WTC11 (cell line): ENCODE measurements around the gene AVPR2. TPM values are rescaled to one million over a fixed set of nuclear protein-coding genes. Genes with fewer than 3 reads are reported as not detected.

Source experiments
- ATAC-seq: fragments of 200-7000 bp; cut with Tn5 transposase; 2 replicates; pipeline ENCODE4 v1.10.0; 2021; ENCODE audit warnings: mild to moderate bottlenecking, moderate library complexity
- CTCF ChIA-PET: fragments of 300-600 bp; sonication (Branson Sonifier 250); formaldehyde crosslinking; loops from one replicate; lab custom pipeline; 2021; ENCODE audit warnings: antibody characterized with exemption; lab: Charles Lee
- POLR2A ChIA-PET: fragments of 350-600 bp; sonication (Branson Sonifier 250); formaldehyde crosslinking; loops from one replicate; lab custom pipeline; 2021; ENCODE audit warnings: antibody characterized with exemption; lab: Charles Lee
- DNase-seq: peaks from one replicate; pipeline ENCODE4 v3.0.0; 2021; ENCODE audit warnings: low spot score
- H3K27ac Mint-ChIP-seq: 2 replicates; pipeline ENCODE4 v1.8.0; 2021; ENCODE audit warnings: mixed read lengths
- H3K27me3 Mint-ChIP-seq: 2 replicates; pipeline ENCODE4 v1.8.0; 2021; ENCODE audit warnings: low read depth, mild to moderate bottlenecking, moderate library complexity, mixed read lengths
- H3K36me3 Mint-ChIP-seq: 2 replicates; pipeline ENCODE4 v1.8.0; 2021; ENCODE audit warnings: mixed read lengths
- H3K4me1 Mint-ChIP-seq: 2 replicates; pipeline ENCODE4 v1.8.0; 2022; ENCODE audit warnings: mixed read lengths
- H3K4me3 Mint-ChIP-seq: 2 replicates; pipeline ENCODE4 v1.8.0; 2021; ENCODE audit warnings: mild to moderate bottlenecking, moderate library complexity, mixed read lengths
- H3K9me3 Mint-ChIP-seq: 2 replicates; pipeline ENCODE4 v1.8.0; 2021; ENCODE audit warnings: mixed read lengths
- ESRRA ChIP-seq: sonication (generic); formaldehyde crosslinking; IDR thresholded peaks from 2 replicates; pipeline ENCODE4 v1.8.1; 2022; ENCODE audit warnings: mild to moderate bottlenecking, missing genetic modification reagents, borderline replicate concordance
- GRHL2 ChIP-seq: fragments of 250-450 bp; sonication (Bioruptor Pico); IDR thresholded peaks from 2 replicates; pipeline ENCODE4 v1.8.0; 2022; ENCODE audit warnings: mild to moderate bottlenecking, moderate library complexity; ENCODE audit not compliant: insufficient replicate concordance, severe bottlenecking
- GTF2I ChIP-seq: fragments of 250-450 bp; sonication (Bioruptor Pico); conservative IDR thresholded peaks from 2 replicates; pipeline ENCODE4 v1.4.0; 2021; ENCODE audit warnings: mild to moderate bottlenecking
- MXD4 ChIP-seq: fragments of 250-450 bp; sonication (Bioruptor Pico); IDR thresholded peaks from 2 replicates; pipeline ENCODE4 v1.8.0; 2021; ENCODE audit warnings: mild to moderate bottlenecking, moderate library complexity, borderline replicate concordance
- NFE2L1 ChIP-seq: sonication (generic); formaldehyde crosslinking; IDR thresholded peaks from 2 replicates; pipeline ENCODE4 v1.8.1; 2023; ENCODE audit warnings: missing genetic modification reagents
- NFYB ChIP-seq: sonication (generic); formaldehyde crosslinking; conservative IDR thresholded peaks from 2 replicates; pipeline ENCODE4 v1.8.0; 2022; ENCODE audit warnings: low read depth, missing genetic modification reagents
- NR1H2 ChIP-seq: sonication (generic); formaldehyde crosslinking; IDR thresholded peaks from 2 replicates; pipeline ENCODE4 v1.9.0; 2021; ENCODE audit warnings: mild to moderate bottlenecking, moderate library complexity, missing genetic modification reagents
- OVOL2 ChIP-seq: fragments of 250-450 bp; sonication (Bioruptor Pico); IDR thresholded peaks from 2 replicates; pipeline ENCODE4 v1.9.0; 2021; ENCODE audit warnings: mild to moderate bottlenecking, borderline replicate concordance
- PRRX2 ChIP-seq: fragments of 250-450 bp; sonication (Bioruptor Pico); IDR thresholded peaks from 2 replicates; pipeline ENCODE4 v1.8.0; 2021; ENCODE audit warnings: mild to moderate bottlenecking
- RELA ChIP-seq: sonication (generic); formaldehyde crosslinking; IDR thresholded peaks from 2 replicates; pipeline ENCODE4 v1.8.1; 2022; ENCODE audit warnings: missing genetic modification reagents, mild to moderate bottlenecking, borderline replicate concordance
- SMAD3 ChIP-seq: sonication (generic); formaldehyde crosslinking; IDR thresholded peaks from 2 replicates; pipeline ENCODE4 v1.8.0; 2022; ENCODE audit warnings: missing genetic modification reagents, mild to moderate bottlenecking, borderline replicate concordance
- SOX15 ChIP-seq: fragments of 250-450 bp; sonication (Bioruptor Pico); IDR thresholded peaks from 2 replicates; pipeline ENCODE4 v1.9.0; 2021; ENCODE audit warnings: mild to moderate bottlenecking
- SP1 ChIP-seq: sonication (generic); formaldehyde crosslinking; conservative IDR thresholded peaks from 2 replicates; pipeline ENCODE4 v1.8.1; 2022; ENCODE audit warnings: missing genetic modification reagents
- ZNF121 ChIP-seq: sonication (generic); formaldehyde crosslinking; IDR thresholded peaks from 2 replicates; pipeline ENCODE4 v1.8.0; 2023; ENCODE audit warnings: missing genetic modification reagents
- ZNF263 ChIP-seq: sonication (generic); formaldehyde crosslinking; IDR thresholded peaks from 2 replicates; pipeline ENCODE4 v1.8.1; 2022; ENCODE audit warnings: low read depth, mild to moderate bottlenecking, moderate library complexity, missing genetic modification reagents
- ZNF423 ChIP-seq: fragments of 250-450 bp; sonication (Bioruptor Pico); IDR thresholded peaks from 2 replicates; pipeline ENCODE4 v2.1.2; 2022; ENCODE audit warnings: mild to moderate bottlenecking, moderate library complexity
- total RNA-seq: library from RNA; stranded (reverse); gene quantifications from 3 replicates; pipeline ENCODE4 v1.2.3, GENCODE V29; 2021
- TF ChIP-seq, protein P1 (sequence below): sonication (generic); formaldehyde crosslinking; IDR thresholded peaks from 2 replicates; pipeline ENCODE4 v1.8.0; 2022; ENCODE audit warnings: missing genetic modification reagents
- TF ChIP-seq, protein P2 (sequence below): sonication (generic); formaldehyde crosslinking; IDR thresholded peaks from 2 replicates; pipeline ENCODE4 v1.8.0; 2022; ENCODE audit warnings: mild to moderate bottlenecking, missing genetic modification reagents
- TF ChIP-seq, protein P3 (sequence below): sonication (generic); formaldehyde crosslinking; conservative IDR thresholded peaks from 2 replicates; pipeline ENCODE4 v1.8.1; 2022; ENCODE audit warnings: mild to moderate bottlenecking, missing genetic modification reagents
- TF ChIP-seq, protein P4 (sequence below): sonication (generic); formaldehyde crosslinking; conservative IDR thresholded peaks from 2 replicates; pipeline ENCODE4 v1.8.1; 2023; ENCODE audit warnings: mild to moderate bottlenecking, low read depth, missing genetic modification reagents, moderate library complexity
- TF ChIP-seq, protein P5 (sequence below): sonication (generic); formaldehyde crosslinking; IDR thresholded peaks from 2 replicates; pipeline ENCODE4 v1.8.0; 2022; ENCODE audit warnings: mild to moderate bottlenecking, missing genetic modification reagents
- TF ChIP-seq, protein P6 (sequence below): sonication (generic); formaldehyde crosslinking; IDR thresholded peaks from 2 replicates; pipeline ENCODE4 v1.8.1; 2022; ENCODE audit warnings: mild to moderate bottlenecking, moderate library complexity, missing genetic modification reagents
- TF ChIP-seq, protein P7 (sequence below): sonication (generic); formaldehyde crosslinking; IDR thresholded peaks from 2 replicates; pipeline ENCODE4 v1.8.1; 2023; ENCODE audit warnings: mild to moderate bottlenecking, missing genetic modification reagents, moderate library complexity
- TF ChIP-seq, protein P8 (sequence below): fragments of 250-450 bp; sonication (Bioruptor Pico); IDR thresholded peaks from 2 replicates; pipeline ENCODE4 v1.8.0; 2021; ENCODE audit warnings: mild to moderate bottlenecking

Gene AVPR2
- total RNA-seq, 1 experiment from 2014 or later = 0.11 TPM

DNA sequence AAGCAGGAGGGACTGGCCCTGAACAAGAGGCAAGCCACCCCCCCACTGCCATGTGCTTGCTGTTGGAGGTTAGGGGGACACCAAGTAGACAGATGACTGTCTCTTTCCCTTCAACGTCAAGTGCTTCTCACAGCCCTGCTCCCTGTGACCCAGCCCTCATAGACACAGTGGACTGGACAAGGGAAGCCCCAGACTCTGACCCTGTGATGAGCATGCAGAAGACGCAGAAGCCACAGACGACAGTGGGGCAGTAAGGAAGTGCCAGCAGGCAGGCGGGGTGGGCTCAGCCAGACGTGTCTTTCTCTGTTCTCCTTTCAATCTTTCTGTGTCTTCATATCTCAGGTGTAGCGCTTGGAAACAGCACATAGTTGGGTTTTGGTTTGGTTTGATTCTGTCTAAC, 16.1 kb upstream of the AVPR2 start (continued):
- TF ChIP-seq, protein P1, sequence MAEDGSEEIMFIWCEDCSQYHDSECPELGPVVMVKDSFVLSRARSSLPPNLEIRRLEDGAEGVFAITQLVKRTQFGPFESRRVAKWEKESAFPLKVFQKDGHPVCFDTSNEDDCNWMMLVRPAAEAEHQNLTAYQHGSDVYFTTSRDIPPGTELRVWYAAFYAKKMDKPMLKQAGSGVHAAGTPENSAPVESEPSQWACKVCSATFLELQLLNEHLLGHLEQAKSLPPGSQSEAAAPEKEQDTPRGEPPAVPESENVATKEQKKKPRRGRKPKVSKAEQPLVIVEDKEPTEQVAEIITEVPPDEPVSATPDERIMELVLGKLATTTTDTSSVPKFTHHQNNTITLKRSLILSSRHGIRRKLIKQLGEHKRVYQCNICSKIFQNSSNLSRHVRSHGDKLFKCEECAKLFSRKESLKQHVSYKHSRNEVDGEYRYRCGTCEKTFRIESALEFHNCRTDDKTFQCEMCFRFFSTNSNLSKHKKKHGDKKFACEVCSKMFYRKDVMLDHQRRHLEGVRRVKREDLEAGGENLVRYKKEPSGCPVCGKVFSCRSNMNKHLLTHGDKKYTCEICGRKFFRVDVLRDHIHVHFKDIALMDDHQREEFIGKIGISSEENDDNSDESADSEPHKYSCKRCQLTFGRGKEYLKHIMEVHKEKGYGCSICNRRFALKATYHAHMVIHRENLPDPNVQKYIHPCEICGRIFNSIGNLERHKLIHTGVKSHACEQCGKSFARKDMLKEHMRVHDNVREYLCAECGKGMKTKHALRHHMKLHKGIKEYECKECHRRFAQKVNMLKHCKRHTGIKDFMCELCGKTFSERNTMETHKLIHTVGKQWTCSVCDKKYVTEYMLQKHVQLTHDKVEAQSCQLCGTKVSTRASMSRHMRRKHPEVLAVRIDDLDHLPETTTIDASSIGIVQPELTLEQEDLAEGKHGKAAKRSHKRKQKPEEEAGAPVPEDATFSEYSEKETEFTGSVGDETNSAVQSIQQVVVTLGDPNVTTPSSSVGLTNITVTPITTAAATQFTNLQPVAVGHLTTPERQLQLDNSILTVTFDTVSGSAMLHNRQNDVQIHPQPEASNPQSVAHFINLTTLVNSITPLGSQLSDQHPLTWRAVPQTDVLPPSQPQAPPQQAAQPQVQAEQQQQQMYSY = no peak
- TF ChIP-seq SMAD3 (CRISPR knock-in tag) = no peak

DNA sequence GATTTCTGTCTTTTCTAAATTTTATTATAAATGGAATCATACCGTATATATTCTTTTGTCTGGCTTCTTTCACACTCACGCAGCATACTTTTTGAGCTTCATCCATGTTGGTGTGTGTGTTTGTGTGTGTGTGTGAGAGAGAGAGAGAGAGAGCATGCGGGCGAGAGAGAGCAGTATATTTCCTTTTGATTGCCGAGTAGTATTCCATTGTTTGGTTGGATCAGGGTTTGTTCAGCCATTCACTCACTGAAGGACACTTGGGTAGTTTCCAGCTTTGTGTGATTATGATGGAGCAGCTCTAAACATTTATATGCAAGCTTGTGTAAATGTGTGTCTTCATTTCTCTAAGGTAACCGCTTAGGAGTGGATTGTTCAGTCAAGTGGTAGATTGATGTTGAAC, 15.3 kb upstream of the AVPR2 start:
- ChIA-PET POLR2A (no interaction called here), CTCF (no interaction called here)
- H3K27me3 Mint-ChIP-seq = peaks cover 10% of the 10 kb centered on the region
- TF ChIP-seq ZNF423 (CRISPR knock-in tag) = no peak
- no peak for TF ChIP-seq ZNF121 (CRISPR knock-in tag)
- TF ChIP-seq NFE2L1 (CRISPR knock-in tag) = no peak
- no peak for TF ChIP-seq RELA (CRISPR knock-in tag)
- TF ChIP-seq, protein P2, sequence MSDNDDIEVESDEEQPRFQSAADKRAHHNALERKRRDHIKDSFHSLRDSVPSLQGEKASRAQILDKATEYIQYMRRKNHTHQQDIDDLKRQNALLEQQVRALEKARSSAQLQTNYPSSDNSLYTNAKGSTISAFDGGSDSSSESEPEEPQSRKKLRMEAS (CRISPR knock-in tag) = no peak
- TF ChIP-seq OVOL2 (CRISPR knock-in tag) = no peak
- TF ChIP-seq NFYB (CRISPR knock-in tag) = no peak
- TF ChIP-seq NR1H2 = no peak
- no peak for TF ChIP-seq GRHL2 (CRISPR knock-in tag)
- TF ChIP-seq SOX15 = no peak
- ATAC-seq = no peak
- H3K4me1 Mint-ChIP-seq = peaks cover 18% of the 10 kb centered on the region
- no peak overlapping the region for H3K27ac Mint-ChIP-seq
- H3K36me3 Mint-ChIP-seq = no peaks in the 10 kb centered on the region
- no peak overlapping the region for H3K4me3 Mint-ChIP-seq
- DNase-seq = no peak
- H3K9me3 Mint-ChIP-seq = no peaks in the 10 kb centered on the region

DNA sequence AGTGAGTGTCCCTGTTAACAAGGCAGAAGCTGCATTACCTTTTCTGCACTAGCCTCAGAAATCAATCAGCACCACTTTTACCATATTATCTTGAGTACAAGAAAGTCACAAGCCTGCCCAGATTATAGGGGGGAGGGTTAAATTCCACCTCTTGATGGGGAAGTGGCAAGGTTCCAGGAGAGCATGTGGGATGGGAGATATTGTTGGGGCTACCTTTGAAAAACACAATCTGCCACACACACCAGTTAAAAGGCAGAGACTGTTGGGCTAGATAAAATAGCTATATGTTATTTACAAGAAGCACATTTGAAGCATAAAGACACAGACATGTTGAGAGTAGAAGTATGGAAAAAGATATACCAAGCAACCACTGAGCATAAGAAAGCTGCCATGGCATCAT, 6.6 kb upstream of the AVPR2 start:
- Mint-ChIP-seq H3K27ac (no peak overlapping the region), H3K9me3 (no peaks in the 10 kb centered on the region), H3K4me3 (no peak overlapping the region), H3K4me1 (peaks cover 14% of the 10 kb centered on the region), H3K27me3 (no peaks in the 10 kb centered on the region), H3K36me3 (no peaks in the 10 kb centered on the region)
- CTCF ChIA-PET = interaction anchor here (0.7 kb wide), 2 partner anchors 126 to 227 kb away, joined by 3 read pairs; no protein-coding TSS in a partner anchor
- no peak for ATAC-seq
- POLR2A ChIA-PET = no interaction called here
- DNase-seq = no peak
- TF ChIP-seq, protein P3, sequence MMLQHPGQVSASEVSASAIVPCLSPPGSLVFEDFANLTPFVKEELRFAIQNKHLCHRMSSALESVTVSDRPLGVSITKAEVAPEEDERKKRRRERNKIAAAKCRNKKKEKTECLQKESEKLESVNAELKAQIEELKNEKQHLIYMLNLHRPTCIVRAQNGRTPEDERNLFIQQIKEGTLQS (CRISPR knock-in tag) = no peak
- TF ChIP-seq, protein P4, sequence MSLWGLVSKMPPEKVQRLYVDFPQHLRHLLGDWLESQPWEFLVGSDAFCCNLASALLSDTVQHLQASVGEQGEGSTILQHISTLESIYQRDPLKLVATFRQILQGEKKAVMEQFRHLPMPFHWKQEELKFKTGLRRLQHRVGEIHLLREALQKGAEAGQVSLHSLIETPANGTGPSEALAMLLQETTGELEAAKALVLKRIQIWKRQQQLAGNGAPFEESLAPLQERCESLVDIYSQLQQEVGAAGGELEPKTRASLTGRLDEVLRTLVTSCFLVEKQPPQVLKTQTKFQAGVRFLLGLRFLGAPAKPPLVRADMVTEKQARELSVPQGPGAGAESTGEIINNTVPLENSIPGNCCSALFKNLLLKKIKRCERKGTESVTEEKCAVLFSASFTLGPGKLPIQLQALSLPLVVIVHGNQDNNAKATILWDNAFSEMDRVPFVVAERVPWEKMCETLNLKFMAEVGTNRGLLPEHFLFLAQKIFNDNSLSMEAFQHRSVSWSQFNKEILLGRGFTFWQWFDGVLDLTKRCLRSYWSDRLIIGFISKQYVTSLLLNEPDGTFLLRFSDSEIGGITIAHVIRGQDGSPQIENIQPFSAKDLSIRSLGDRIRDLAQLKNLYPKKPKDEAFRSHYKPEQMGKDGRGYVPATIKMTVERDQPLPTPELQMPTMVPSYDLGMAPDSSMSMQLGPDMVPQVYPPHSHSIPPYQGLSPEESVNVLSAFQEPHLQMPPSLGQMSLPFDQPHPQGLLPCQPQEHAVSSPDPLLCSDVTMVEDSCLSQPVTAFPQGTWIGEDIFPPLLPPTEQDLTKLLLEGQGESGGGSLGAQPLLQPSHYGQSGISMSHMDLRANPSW (CRISPR knock-in tag) = no peak
- TF ChIP-seq SP1 (no peak), ZNF263 (CRISPR knock-in tag) (no peak), PRRX2 (CRISPR knock-in tag) (no peak), GTF2I (CRISPR knock-in tag) (no peak), NFYB (CRISPR knock-in tag) (no peak), ESRRA (no peak), MXD4 (CRISPR knock-in tag) (no peak)
- TF ChIP-seq, protein P5, sequence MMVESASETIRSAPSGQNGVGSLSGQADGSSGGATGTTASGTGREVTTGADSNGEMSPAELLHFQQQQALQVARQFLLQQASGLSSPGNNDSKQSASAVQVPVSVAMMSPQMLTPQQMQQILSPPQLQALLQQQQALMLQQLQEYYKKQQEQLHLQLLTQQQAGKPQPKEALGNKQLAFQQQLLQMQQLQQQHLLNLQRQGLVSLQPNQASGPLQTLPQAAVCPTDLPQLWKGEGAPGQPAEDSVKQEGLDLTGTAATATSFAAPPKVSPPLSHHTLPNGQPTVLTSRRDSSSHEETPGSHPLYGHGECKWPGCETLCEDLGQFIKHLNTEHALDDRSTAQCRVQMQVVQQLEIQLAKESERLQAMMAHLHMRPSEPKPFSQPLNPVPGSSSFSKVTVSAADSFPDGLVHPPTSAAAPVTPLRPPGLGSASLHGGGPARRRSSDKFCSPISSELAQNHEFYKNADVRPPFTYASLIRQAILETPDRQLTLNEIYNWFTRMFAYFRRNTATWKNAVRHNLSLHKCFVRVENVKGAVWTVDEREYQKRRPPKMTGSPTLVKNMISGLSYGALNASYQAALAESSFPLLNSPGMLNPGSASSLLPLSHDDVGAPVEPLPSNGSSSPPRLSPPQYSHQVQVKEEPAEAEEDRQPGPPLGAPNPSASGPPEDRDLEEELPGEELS (CRISPR knock-in tag) = no peak
- TF ChIP-seq, protein P6, sequence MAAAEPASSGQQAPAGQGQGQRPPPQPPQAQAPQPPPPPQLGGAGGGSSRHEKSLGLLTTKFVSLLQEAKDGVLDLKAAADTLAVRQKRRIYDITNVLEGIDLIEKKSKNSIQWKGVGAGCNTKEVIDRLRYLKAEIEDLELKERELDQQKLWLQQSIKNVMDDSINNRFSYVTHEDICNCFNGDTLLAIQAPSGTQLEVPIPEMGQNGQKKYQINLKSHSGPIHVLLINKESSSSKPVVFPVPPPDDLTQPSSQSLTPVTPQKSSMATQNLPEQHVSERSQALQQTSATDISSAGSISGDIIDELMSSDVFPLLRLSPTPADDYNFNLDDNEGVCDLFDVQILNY = no peak
- TF ChIP-seq, protein P7, sequence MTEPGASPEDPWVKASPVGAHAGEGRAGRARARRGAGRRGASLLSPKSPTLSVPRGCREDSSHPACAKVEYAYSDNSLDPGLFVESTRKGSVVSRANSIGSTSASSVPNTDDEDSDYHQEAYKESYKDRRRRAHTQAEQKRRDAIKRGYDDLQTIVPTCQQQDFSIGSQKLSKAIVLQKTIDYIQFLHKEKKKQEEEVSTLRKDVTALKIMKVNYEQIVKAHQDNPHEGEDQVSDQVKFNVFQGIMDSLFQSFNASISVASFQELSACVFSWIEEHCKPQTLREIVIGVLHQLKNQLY (CRISPR knock-in tag) = no peak
- TF ChIP-seq, protein P8, sequence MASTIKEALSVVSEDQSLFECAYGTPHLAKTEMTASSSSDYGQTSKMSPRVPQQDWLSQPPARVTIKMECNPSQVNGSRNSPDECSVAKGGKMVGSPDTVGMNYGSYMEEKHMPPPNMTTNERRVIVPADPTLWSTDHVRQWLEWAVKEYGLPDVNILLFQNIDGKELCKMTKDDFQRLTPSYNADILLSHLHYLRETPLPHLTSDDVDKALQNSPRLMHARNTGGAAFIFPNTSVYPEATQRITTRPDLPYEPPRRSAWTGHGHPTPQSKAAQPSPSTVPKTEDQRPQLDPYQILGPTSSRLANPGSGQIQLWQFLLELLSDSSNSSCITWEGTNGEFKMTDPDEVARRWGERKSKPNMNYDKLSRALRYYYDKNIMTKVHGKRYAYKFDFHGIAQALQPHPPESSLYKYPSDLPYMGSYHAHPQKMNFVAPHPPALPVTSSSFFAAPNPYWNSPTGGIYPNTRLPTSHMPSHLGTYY (CRISPR knock-in tag) = no peak
